Measurements from ENCODE around the gene SSTR5. TPM values are rescaled to one million over a fixed set of nuclear protein-coding genes. Genes with fewer than 3 reads are reported as not detected.
"Not testable (repeated sequence)": the region's sequence is repeated elsewhere in the genome, so short reads cannot be mapped to it uniquely, and the experiment has no call there.

The SSTR5 gene
- total RNA-seq, 1 donor from 2014 or later: not detected

DNA sequence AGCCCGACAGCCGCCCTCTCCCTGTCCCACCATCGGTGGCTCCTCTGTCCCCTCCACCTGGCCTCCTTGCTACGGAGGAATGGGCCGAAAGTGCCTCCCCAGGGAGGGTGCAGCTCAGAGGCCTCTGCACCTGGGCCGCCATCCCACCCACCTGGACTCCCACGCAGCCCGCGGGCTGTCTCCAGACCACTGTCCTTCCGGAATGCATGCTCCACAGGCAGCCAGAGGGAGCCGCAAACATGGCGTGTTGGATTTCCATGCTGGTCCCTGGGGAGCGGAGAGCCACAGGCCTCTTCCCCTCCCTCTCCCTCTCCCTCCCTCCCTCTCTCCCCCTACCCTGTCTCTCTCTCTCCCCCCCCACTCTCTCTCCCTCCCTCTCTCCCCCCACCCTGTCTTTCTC lies 3.0 kb downstream of the SSTR5 start:
- no peak for DNase-seq

DNA sequence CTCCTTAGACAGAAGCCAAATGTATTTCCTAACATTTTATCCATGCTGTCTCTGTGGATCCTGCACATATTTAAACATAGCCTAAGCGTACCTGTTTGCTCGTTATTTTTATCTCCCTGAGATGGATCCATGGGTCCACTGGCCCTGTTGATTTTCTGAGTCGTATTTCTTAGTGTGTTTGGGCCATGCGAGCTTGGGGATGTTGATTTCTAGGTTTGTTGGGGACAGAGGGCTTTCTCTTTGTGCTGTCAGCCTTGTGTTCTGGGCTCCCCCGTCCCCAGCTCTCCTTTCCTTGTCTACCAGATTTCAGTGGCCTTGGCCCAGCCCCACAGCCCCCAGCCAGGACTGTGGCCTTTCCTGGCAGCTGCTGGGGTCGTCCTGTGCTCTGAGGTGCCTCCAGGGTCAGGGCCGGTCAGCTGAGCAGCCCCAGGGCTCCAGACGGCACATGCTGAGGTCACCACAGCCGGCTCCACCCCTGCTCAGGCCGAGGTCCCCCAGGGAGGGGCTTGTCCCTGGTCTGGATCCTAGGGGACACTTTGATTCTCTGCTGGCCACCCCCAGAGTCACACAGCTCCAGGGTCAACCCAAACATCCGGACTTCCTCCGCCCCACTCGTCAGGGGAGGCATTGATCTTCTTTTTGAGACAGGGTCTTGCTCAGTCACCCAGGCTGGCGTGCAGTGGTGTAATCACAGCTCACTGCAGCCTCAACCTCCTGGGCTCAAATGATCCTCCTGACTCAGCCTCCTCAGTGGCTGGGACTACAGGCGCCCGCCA lies 4.4 kb downstream of the SSTR5 start:
- DNase-seq: no peak

DNA sequence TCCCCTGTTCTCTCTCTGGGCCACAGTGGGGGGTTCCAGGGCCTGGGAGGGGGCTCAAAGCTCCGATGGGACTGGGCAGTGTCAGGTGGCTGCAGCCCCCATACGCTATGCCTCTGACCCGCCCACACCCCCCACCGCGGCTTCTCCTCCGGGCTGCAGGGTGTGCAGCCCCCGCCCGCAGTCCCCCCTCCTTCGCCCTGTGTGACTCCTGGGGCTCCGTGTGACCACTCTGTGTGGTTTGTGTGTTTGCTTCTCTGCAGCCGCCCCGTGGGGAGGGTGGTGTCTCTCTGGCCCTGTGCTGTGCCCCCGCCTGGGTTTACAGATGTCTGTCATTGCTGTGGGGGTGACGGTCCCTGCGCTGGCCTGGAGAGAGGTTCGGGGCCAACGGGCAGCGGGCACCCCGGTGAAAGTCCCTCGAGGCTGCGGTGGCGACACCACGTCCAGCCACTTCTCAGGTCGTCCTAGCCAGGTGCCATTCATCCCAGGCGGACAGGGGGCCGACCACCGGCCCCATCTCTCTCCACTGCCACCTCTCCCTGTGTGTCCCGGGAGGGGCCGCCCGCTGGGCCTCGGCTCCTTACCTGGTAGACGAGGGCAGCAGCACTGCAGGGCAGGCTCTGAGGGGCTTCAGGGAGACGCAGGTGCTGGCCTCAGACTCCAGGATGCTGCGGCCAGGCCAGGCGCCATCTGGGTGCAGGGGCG lies 5.5 kb downstream of the SSTR5 start:
- no peak for DNase-seq

DNA sequence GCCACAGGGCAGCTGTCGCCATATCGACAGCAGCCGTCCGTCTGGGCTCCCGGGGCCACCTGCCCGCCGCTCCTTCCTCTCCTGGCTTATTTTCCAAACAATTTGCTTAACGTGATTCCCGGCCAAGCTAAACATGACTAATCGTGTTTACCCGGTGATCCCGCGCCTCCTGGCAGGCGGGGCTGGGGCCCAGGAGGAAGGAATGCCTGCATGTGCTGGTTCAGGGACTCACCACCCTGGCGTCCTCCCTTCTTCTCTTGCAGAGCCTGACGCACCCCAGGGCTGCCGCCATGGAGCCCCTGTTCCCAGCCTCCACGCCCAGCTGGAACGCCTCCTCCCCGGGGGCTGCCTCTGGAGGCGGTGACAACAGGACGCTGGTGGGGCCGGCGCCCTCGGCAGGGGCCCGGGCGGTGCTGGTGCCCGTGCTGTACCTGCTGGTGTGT lies 6.1 kb downstream of the SSTR5 start:
- no peak for DNase-seq

DNA sequence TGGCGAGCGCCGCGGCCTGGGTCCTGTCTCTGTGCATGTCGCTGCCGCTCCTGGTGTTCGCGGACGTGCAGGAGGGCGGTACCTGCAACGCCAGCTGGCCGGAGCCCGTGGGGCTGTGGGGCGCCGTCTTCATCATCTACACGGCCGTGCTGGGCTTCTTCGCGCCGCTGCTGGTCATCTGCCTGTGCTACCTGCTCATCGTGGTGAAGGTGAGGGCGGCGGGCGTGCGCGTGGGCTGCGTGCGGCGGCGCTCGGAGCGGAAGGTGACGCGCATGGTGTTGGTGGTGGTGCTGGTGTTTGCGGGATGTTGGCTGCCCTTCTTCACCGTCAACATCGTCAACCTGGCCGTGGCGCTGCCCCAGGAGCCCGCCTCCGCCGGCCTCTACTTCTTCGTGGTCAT lies 6.8 kb downstream of the SSTR5 start:
- DNase-seq: no peak

DNA sequence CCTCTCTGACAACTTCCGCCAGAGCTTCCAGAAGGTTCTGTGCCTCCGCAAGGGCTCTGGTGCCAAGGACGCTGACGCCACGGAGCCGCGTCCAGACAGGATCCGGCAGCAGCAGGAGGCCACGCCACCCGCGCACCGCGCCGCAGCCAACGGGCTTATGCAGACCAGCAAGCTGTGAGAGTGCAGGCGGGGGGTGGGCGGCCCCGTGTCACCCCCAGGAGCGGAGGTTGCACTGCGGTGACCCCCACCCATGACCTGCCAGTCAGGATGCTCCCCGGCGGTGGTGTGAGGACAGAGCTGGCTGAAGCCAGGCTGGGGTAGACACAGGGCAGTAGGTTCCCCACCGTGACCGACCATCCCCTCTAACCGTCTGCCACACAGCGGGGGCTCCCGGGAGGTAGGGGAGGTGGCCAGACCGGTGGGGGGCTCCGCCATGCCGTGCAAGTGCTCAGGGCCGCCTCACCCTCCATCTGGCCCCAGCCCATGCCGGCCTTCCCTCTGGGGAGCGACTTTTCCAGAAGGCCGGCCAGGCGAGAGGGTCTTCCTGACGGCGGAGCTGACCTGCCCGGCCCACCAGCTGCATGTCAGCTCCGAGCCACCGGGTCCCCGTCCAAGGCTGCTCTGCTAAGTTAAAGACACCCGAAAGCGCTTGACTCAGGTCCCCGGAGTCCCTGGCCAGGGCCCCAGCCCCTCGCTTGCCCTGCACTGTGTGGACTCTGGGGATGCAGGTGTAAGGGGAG lies 7.4 kb downstream of the SSTR5 start:
- DNase-seq: no peak

DNA sequence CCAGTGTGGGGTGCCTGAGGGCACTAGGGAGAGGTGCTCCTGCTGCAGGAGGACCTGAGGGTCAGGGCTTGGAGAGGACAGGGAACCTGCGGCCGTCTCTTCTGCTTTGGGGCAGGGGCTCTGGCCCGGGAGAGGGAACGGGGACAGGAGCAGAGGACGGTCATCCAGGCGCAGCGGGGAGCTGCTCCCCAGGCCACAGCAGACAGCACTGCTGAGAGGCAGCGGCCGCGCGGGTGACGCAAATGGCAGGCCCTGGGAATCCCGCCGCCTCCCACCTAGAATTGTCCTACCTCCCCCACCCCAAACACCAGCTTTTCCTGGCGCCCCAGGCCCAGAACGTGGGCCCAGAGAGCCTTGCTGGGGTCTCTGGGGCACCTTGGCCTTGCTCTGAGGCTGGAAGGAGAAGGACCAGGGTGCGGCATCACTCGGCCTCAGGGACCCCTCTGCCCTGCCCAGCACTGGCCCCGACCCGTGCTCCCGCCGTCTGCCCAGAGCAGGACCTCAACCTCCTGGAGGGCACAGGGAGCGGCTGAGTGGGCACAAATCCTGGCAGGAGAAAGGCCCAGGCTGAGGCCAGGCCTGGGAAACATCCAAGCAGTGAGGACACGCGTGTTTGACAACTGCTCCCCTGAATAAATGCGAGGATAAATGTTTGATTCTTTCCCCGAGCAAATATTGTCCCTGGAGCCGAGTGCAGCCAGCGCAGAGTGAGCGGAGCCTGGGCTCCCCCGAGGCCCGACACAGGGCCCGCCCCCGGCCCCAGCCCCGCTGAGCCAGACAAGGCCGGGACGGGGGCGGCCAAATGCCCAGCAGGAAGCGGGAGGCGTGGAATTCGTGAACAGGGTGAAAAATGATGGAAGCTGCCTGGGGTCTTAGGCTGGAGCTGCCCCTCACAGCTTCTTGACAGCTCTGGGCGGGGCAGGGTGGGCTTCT lies 8.5 kb downstream of the SSTR5 start:
- DNase-seq: no peak

DNA sequence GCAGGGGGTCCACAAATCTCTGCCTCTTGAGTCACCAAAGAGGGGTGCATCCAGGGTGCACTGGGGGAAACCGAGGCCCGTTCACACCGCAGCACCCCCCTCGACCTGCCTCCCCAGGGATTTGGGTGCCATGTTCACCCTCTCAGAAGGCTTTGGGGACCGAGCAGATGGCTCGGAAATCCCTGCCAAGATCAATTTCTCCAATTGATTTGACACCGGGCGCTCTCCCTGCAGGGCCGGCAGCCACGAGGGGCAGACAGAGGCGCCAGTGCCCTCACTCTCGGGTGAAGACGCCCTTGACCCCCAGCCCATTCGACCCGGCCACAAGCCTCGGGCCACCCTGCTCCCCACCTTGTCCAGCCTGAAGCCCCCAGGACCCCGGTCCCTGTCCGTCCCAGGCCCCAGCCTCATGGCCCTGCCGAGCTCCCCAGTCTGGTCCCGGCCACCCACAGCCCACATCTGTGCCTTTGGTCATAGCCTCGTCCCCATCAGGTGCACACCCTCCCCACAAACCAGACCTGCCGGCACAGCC lies 9.3 kb downstream of the SSTR5 start:
- no peak for DNase-seq

DNA sequence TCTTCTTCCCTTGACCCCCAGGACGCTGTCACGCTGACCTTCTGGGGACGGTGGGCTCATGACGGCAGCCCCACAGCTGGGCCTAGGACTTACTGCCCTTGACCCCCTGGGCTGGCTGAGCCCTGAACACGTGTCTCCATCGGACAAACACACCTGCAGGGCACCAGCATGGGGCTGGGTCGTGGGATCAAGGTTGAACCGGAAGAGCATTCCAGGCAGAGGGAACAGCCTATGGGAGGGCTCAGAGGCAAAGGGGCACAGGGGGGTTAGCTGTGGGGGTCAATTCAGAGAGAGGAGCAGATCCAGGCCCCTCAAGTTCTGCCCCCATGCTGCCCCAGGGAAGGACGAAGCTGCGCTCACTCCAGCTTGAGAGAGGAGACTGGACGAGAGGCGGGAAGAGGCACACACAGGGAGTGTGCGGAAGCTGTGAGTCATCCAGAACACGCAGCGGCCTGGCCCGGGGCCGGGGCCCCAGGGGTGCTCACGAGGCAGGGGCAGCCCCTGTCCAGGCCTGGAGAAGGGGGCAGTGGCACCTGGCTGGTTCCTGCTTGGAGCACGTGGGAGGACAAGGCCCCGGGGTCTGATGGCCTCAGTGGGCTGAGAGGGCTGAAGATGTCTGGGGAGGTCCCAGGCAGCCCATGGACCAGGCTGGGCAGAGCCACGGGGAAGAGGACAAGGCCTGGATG lies 9.9 kb downstream of the SSTR5 start:
- no peak for DNase-seq

DNA sequence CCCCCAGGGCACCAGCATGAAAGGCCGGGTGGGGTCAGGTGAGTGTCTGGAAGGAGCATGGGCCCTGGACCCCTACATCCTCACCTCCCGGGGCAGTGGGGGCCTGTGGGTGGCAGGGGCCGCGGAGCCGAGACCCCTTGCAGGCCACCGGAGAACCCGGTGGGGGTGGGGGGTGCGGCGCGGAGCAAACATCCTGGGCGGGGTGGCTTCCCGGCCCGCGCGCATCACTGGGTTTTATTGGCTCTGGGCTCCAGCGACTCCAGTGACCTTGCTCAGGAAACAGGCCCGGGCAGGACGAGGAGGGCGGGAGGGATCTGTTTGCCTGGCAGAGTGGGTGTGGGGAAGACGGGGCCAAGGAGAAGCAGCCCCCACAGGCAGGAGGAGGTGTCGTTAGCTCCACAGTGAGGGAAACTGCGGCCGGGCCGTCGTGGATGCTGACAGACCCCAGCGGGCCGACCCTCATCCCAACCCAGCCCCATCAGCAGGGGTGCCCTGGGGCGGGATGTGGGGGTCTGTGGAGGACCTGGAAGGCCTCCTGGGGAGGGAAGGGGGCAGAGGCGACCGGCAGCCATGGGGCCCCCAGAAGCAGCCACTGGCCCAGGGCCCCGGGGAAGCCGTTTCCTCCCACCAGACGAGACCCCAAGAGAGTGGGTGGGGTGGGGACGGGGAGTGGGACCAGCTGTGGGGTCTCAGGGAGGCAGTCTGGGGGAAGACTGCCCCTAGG lies 10.6 kb downstream of the SSTR5 start:
- DNase-seq: no peak

DNA sequence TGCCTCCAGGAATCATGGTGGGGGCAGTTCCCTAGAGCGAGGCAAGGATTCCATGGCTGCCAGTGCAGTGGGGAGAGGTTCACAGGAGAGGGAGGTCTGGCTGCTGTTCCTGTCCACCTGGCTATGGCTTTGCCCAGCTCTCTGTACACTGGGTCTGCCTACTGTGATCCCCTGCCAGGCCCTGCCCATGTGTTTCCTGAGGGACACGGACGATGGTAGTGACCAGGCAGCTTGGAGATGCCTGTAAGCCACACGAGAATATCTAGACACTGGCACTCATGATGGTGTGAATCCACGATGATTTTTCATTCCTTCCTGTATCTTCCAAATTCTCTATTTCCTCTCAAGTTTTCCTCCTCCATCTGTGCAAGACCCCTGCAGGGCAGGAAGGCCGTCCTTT lies 12.4 kb downstream of the SSTR5 start:
- DNase-seq: no peak

DNA sequence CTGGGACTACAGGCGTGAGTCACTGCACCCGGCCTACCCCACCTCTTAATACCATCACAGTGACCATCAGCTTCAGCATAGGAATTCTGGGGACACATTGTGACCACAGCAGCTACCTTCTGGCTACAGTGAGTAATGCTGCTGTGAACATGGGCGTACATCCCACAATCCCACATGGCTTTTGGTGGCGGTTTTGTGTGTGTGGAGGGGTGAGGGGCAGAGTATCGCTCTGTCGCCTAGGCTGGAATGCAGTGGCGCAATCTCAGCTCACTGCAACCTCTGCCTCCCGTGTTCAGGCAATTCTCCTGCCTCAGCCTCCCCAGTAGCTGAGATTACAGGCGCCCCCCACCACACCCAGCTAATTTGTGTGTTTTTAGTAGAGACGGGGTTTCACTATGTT lies 13.9 kb downstream of the SSTR5 start:
- DNase-seq: not testable (repeated sequence)

DNA sequence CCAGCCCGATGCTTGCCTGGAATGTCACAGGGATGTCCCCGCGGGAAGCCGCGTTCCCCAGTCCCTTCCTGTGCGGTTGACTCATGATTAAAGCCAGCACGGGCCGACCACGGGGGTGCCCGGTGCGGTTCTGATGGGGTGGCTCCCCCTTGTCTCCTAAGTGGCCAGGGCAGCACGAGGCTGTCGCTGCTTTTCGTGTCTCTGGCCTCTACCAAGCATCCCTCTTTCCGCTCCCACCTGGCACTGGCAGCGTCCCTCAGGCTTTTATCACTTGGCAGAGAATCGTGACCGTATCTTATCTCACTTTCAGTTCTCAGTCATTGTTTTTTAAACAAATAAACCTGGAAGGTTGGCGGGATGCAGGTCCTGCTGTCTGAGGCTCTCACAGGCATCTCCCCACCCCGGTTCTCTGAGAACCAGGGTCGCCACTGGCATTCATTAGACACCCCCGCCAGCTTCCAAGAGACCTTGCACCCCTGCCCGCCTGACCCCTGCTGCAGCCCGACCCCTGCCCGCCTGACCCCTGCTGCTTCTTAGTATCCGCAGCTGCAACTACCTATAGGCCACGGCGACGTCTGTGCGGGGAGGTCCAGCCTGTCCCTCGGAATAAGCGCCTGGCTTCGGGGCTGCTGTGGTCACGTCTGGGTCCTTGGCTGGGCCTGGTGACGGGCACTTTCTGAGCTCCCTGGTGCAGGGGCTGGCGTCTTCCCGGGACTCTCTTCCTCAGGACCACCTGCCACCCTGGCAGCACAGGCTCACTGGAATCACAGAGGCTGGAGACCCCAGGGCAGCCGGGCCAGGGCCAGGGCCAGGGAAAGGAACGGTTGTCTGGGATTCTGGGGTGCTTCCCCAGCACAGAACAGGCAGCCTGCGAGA lies 16.0 kb downstream of the SSTR5 start:
- no peak for DNase-seq

DNA sequence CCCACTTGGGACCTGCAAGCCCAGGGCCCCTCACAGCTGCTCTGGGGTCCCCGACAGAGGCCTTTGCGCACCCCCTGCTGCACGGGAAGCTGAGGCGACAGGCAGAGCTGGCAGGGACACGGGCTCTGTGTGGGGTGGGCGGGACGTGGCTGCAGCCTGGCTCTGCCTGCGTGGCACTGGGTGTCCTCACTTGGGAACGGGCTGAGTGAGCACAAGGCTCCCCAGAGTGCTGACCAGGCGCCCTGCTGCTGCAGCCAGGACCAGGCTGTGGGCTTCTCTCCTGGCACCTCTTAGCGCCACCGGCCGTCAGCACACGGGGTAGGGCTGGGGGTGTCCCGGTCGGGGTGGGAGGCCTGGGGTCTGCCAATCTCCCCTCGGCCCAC lies 16.9 kb downstream of the SSTR5 start:
- DNase-seq: no peak

DNA sequence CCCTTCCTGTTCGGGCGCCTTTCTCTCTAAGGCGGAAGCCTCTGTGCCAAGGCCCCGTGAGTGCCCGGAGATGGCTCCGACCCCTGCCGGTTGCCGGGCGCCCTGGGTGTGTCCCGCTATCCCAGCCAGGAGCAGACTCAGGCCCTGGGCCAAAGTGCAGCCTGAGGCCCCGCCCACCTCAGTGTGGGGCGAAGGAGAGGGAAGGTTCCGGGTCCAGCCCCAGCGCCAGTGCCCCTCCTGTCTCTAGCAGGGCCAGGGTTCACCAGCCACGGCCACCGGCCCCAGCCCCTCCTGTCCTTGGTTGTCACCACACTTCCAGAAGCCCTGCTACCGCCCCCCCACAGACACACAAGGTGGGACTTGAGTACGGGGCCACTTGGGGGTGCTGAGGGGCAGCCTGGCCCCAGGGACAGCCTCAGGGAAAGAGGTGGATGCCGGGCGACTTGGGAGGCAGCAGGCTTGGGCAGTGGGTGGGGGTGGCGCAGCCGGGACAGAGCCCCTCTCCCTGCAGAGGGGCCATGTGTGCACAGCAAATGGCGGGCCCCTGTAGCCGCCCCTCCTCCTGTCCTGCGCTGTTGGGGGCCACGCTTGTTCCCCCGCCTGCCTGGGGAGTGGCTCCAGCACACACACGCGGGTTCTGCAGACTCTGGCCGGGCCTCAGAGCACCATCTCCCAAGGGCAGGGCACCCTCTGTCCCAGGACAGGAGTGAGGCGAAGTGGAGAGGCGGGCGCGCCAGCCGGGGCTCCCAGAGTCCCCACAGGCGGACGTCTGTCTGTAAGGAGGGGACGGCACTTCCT lies 17.5 kb downstream of the SSTR5 start:
- no peak for DNase-seq

DNA sequence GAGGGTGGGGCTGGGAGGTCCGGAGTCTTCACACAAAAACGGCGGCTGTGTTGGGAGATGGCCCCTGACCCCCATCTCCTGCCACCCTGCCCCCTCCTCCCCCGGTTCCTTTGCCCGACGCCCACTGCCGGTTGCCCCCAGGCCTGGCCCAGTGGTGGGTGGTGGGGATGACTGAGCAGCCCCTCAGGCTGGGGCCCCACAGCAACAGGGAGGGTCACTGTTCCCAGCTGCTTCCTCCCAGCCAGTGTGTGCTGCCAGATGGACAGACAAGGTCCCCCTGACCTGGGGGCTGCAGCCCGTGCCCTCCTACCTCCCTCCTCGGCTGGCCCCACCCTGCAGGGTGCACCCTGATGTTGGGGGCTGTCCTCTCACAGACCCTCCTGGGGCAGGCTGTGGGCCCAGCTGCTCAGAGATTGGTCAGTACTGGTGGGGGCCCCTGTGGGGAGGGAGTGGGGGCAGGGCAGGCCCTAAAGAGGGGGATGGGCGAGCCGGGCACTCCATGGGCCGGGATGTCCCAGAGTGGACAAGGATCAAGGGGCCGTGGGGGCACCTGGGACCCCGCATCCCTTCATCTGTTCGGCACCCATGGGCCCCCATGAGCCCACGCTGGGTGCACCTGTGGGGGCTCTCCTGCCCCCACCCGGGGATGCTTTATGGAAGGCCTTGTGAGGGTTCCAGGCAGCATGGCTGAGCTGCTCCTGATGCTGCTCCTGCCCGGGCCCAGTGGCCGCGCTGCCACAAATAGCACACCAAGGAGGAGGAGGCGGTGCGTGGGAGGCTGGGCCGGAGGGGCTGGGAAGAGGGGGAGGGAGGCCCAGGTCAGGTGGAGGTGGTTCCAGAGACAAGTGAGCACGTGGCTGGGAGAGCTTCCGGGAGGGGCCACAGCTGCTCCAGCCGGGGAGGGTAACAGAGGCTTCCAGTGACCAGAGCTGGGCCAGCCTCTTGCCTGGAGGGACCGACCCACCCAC lies 18.4 kb downstream of the SSTR5 start:
- DNase-seq: no peak

DNA sequence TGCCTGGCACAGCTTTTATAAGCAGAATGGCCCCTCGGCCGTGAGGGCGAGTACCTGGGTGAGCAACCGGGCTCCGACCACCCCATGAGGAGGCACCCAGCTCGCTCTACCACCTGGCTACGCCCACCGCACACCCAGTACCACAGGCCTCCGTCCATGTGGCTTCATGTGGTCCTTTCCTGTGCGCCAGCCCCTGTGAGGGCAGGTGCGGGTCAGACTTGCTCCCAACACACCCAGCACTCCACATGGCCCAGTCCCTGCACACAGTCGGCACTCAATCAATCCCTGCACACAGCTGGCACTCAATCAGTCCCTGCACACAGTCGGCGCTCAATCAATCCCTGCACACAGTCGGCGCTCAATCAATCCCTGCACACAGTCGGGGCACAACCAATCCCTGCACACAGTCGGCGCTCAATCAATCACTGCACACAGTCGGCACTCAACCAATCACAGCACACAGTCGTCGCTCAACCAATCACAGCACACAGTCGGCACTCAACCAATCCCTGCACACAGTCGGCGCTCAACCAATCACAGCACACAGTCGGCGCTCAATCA lies 19.5 kb downstream of the SSTR5 start:
- no peak for DNase-seq
